HepG2 (cell line): ENCODE results near the gene CACNA1I. TPM values are rescaled to one million over a fixed set of nuclear protein-coding genes. Genes with fewer than 3 reads are reported as not detected.

Source experiments
- ATAC-seq: fragments of 200-7000 bp; cut with Tn5 transposase; 3 replicates; pipeline ENCODE4 v1.9.1; 2020; ENCODE audit warnings: mild to moderate bottlenecking, moderate library complexity
- BruUV-seq: library from RNA; stranded (reverse); fragments of 400-500 nt; replicated peaks from 2 replicates; lab custom pipeline; 2021; lab: Mats Ljungman, UMichigan
- CTCF ChIA-PET: fragments of 300-600 bp; formaldehyde crosslinking; extraction: SDS; loops from one replicate; lab custom pipeline; 2021; ENCODE audit warnings: low total read pairs, inconsistent platforms, low intra/inter-chr PET ratio; lab: Yijun Ruan, JAX
- POLR2A ChIA-PET: fragments of 350-600 bp; sonication (Branson Sonifier 250); formaldehyde crosslinking; loops from one replicate; lab custom pipeline; 2020; ENCODE audit warnings: antibody characterized with exemption, inconsistent platforms; lab: Yijun Ruan, JAX
- DNase-seq: peaks from one replicate; pipeline ENCODE4 v3.0.0-alpha.2; 2015; ENCODE audit warnings: low spot score
- FAIRE-seq: peaks from 3 replicates; lab custom pipeline; 2011; peaks lifted over from hg19 to GRCh38; lab: Jason Lieb, UNC
- H2AFZ ChIP-seq: one replicate; pipeline ENCODE4 v1.6.1; 2011; ENCODE audit warnings: low read length, inconsistent platforms
- H3K27ac ChIP-seq: fragments of 300-600 bp; 3 replicates; pipeline ENCODE4 v1.8.0; 2011; ENCODE audit warnings: mixed run types, mild to moderate bottlenecking, mixed read lengths, low read length, inconsistent platforms; ENCODE audit not compliant: insufficient read depth; ENCODE audit errors: extremely low read length
- H3K27me3 ChIP-seq, 2 experiments: fragments of 200-600 bp in 1 of 2; 2 replicates in 1 of 2; 3 replicates in 1 of 2; pipeline versions ENCODE4 v1.6.0 to v1.8.0; 2011; ENCODE audit warnings: low read length in 2 of 2, mild to moderate bottlenecking in 2 of 2, moderate library complexity in 2 of 2, inconsistent platforms in 1 of 2; ENCODE audit not compliant: insufficient read depth in 2 of 2, control insufficient read depth in 1 of 2
- H3K36me3 ChIP-seq, 2 experiments: fragments of 200-600 bp in 1 of 2; replicated peaks in 1 of 2; 2 replicates in 1 of 2; 3 replicates in 1 of 2; pipeline versions ENCODE4 v1.5.1 to v1.8.0; 2011; ENCODE audit warnings: low read length in 2 of 2, inconsistent platforms in 1 of 2; ENCODE audit not compliant: insufficient read depth in 2 of 2, control insufficient read depth in 1 of 2
- H3K4me1 ChIP-seq: 2 replicates; pipeline ENCODE4 v1.5.1; 2012; ENCODE audit warnings: low read length, inconsistent platforms; ENCODE audit not compliant: insufficient read depth
- H3K4me2 ChIP-seq: 2 replicates; pipeline ENCODE4 v1.6.0; 2011; ENCODE audit warnings: low read depth, low read length, inconsistent platforms
- H3K4me3 ChIP-seq, 3 experiments: fragments of 200-600 bp in 1 of 3; sonication (generic), shearing (Covaris generic) in 1 of 3; replicated peaks in 1 of 3; 2 replicates each; pipeline ENCODE4 v1.5.1; 2011 to 2016; ENCODE audit warnings: low read length in 3 of 3, inconsistent platforms in 2 of 3, low read depth in 2 of 3, mild to moderate bottlenecking in 2 of 3, control low read depth in 1 of 3, mixed read lengths in 1 of 3; ENCODE audit not compliant: insufficient read depth in 1 of 3
- H3K79me2 ChIP-seq: one replicate; pipeline ENCODE4 v1.6.1; 2011; ENCODE audit warnings: low read length, inconsistent platforms; ENCODE audit not compliant: insufficient read depth
- H3K9ac ChIP-seq: 2 replicates; pipeline ENCODE4 v1.6.0; 2011; ENCODE audit warnings: mild to moderate bottlenecking, low read depth, low read length, inconsistent platforms; ENCODE audit not compliant: insufficient read depth
- H3K9me3 ChIP-seq: 2 replicates; pipeline ENCODE4 v1.5.1; 2012; ENCODE audit warnings: mild to moderate bottlenecking, low read length
- H4K20me1 ChIP-seq: 2 replicates; pipeline ENCODE4 v1.6.0; 2011; ENCODE audit warnings: inconsistent platforms, mild to moderate bottlenecking, low read length, moderate library complexity; ENCODE audit not compliant: insufficient read depth
- CEBPG ChIP-seq: IDR thresholded peaks from 2 replicates; pipeline ENCODE4 v1.6.1; 2016
- FOXA3 ChIP-seq: IDR thresholded peaks from 2 replicates; pipeline ENCODE4 v1.6.1; 2016; ENCODE audit warnings: missing genetic modification reagents, missing compliant biosample characterization
- PLRG1 ChIP-seq: fragments of 450-650 bp; conservative IDR thresholded peaks from 2 replicates; pipeline ENCODE4 v1.6.1; 2016
- U2AF1 ChIP-seq: fragments of 200-400 bp; formaldehyde crosslinking; optimal IDR thresholded peaks from 2 replicates; pipeline ENCODE3; 2017; ENCODE audit warnings: mild to moderate bottlenecking, low read depth, low read length
- ZC3H13 ChIP-seq: sonication (generic); formaldehyde crosslinking; IDR thresholded peaks from 2 replicates; pipeline ENCODE4 v1.8.1; 2023; ENCODE audit warnings: mild to moderate bottlenecking, missing genetic modification reagents, moderate library complexity
- ZFP36L2 ChIP-seq: sonication (generic); formaldehyde crosslinking; IDR thresholded peaks from 2 replicates; pipeline ENCODE4 v1.4.0; 2020; ENCODE audit warnings: missing genetic modification reagents
- ZIK1 ChIP-seq: sonication (generic); formaldehyde crosslinking; IDR thresholded peaks from 2 replicates; pipeline ENCODE4 v1.5.0; 2020; ENCODE audit warnings: mild to moderate bottlenecking, low read depth, missing genetic modification reagents, borderline replicate concordance
- ZNF205 ChIP-seq: IDR thresholded peaks from 2 replicates; pipeline ENCODE4 v1.6.1; 2018; ENCODE audit warnings: missing biosample characterization, missing genetic modification reagents
- WGBS: methylation state at CpG from one replicate; pipeline ENCODE4 v1.1.6; 2017; ENCODE audit warnings: low lambda C conversion rate; 5-methylcytosine and 5-hydroxymethylcytosine counted together
- in situ Hi-C: cut with HindIII; loops from 2 replicates; pipeline ENCODE4 v1.10.0; 2017; ENCODE audit warnings: low pct_unique_long_range_greater_than_20kb; ENCODE audit not compliant: extremely low pct_ligation_motif_present
- intact Hi-C: fragments of 100-400 bp; cut with micrococcal nuclease; formaldehyde crosslinking; loops from one replicate; pipeline ENCODE4 v1.10.0; 2022; ENCODE audit not compliant: unreplicated experiment
- polyA plus RNA-seq, 8 experiments: library from polyadenylated mRNA; depleted of rRNA in 3 of 8; stranded (reverse) in 7 of 8; unstranded in 1 of 8; fragments of >200 nt; fragmentation: Illumina TruSeq in 4 of 8; extraction: Trizol in 4 of 8; gene quantifications; 2 replicates each; pipeline versions ENCODE4 v1.2.1 to v1.2.3, GENCODE V29; 2011 to 2016; ENCODE audit warnings: low read depth in 4 of 8, missing spikeins in 1 of 8, mixed read lengths in 1 of 8; ENCODE audit not compliant: insufficient read depth in 1 of 8
- total RNA-seq, 5 experiments: library from RNA; depleted of rRNA; stranded (reverse); fragments of >200 nt; fragmentation: Illumina TruSeq; extraction: Trizol; gene quantifications; 2 replicates each; pipeline ENCODE4 v1.2.3, GENCODE V29; 2016; ENCODE audit warnings: low read depth in 1 of 5
- TF ChIP-seq, protein P1 (sequence below): sonication (generic); IDR thresholded peaks from 2 replicates; pipeline ENCODE4 v1.6.1; 2016; ENCODE audit warnings: low read depth, borderline replicate concordance

CACNA1I gene
- total and polyA plus RNA-seq, 2 of the 13 experiments (the other 11 are each of a cell fraction or from before 2014, with no cell fraction given): not detected

GRCh38 chr22:39554151-39554550, 16.4 kb upstream of the CACNA1I start:
- intact Hi-C loops: no loop called here
- Histone ChIP-seq H3K4me1 (no peaks in the 10 kb centered on the region), H2AFZ (no peak overlapping the region), H4K20me1 (no peaks in the 10 kb centered on the region), H3K79me2 (no peaks in the 10 kb centered on the region), H3K27ac (no peak overlapping the region), H3K9me3 (no peaks in the 10 kb centered on the region), H3K27me3 (peaks cover 7 to 40% of the 10 kb centered on the region in 2 experiments), H3K9ac (no peak overlapping the region), H3K4me3 (no peak overlapping the region), H3K36me3 (no peaks in the 10 kb centered on the region), H3K4me2 (no peak overlapping the region)
- ChIA-PET CTCF (no interaction called here), POLR2A (no interaction called here)
- WGBS: 33% methylated on average over 3 of the region's 3 CpGs
- in situ Hi-C loops: no loop called here
- ATAC-seq: no peak
- no peak for DNase-seq
- no peak for FAIRE-seq
- no peak for TF ChIP-seq CEBPG
- no peak for TF ChIP-seq ZNF205 (CRISPR knock-in tag)
- no peak for TF ChIP-seq ZC3H13 (CRISPR knock-in tag)
- no peak for TF ChIP-seq U2AF1
- no peak for TF ChIP-seq FOXA3 (CRISPR knock-in tag)
- TF ChIP-seq, protein P1, sequence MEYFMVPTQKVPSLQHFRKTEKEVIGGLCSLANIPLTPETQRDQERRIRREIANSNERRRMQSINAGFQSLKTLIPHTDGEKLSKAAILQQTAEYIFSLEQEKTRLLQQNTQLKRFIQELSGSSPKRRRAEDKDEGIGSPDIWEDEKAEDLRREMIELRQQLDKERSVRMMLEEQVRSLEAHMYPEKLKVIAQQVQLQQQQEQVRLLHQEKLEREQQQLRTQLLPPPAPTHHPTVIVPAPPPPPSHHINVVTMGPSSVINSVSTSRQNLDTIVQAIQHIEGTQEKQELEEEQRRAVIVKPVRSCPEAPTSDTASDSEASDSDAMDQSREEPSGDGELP: no peak
- TF ChIP-seq ZIK1: no peak
- TF ChIP-seq ZFP36L2 (CRISPR knock-in tag): no peak
- no peak for TF ChIP-seq PLRG1
- BruUV-seq: no TSS peak
